Pancreas (tissue), 10 donors: ENCODE data around the gene KCNN3. TPM values are rescaled to one million over a fixed set of nuclear protein-coding genes. Genes with fewer than 3 reads are reported as not detected.

ENCODE experiments used
- ATAC-seq, 4 donors: fragments of 200-7000 bp; cut with Tn5 transposase; one replicate each; pipeline versions ENCODE4 v1.8.0 to v1.9.1; 2020; ENCODE audit warnings: mild to moderate bottlenecking in 4 of 4, moderate library complexity in 4 of 4
- DNase-seq, 6 donors: peaks; one replicate each; pipeline ENCODE4 v3.0.0-alpha.2; 2020
- FAIRE-seq: peaks from 2 replicates; lab custom pipeline; 2012; peaks lifted over from hg19 to GRCh38; lab: Jason Lieb, UNC
- H3K27ac ChIP-seq, 4 donors: fragments of 200-600 bp; sonication (generic); 1 replicate in 3 of 4; 2 replicates in 1 of 4; pipeline versions ENCODE4 v1.5.0 to v1.8.0; 2020
- H3K27me3 ChIP-seq, 4 donors: fragments of 200-600 bp; one replicate each; pipeline ENCODE4 v1.8.0; 2021
- H3K36me3 ChIP-seq, 3 donors: fragments of 200-600 bp; sonication (generic) in 1 of 3; one replicate each; pipeline versions ENCODE4 v1.5.0 to v1.8.0; 2020 to 2021
- H3K4me1 ChIP-seq, 3 donors: fragments of 200-600 bp; one replicate each; pipeline ENCODE4 v1.8.0; 2021
- H3K4me3 ChIP-seq, 4 donors: fragments of 200-600 bp; sonication (generic) in 2 of 4; one replicate each; pipeline versions ENCODE4 v1.5.0 to v1.8.0; 2020 to 2021
- H3K9me3 ChIP-seq, 4 donors: fragments of 200-600 bp; one replicate each; pipeline ENCODE4 v1.8.0; 2021
- CTCF ChIP-seq, 4 donors: fragments of 200-600 bp; sonication (generic) in 3 of 4; IDR thresholded peaks; one replicate each; pipeline versions ENCODE4 v1.5.0 to v1.8.0; 2021; ENCODE audit warnings: antibody characterized with exemption in 4 of 4
- WGBS, 2 donors: extraction: QIAGEN DNeasy Blood & Tissue Kit; methylation state at CpG; one replicate each; pipeline ENCODE4 v1.1.7; 2013; 5-methylcytosine and 5-hydroxymethylcytosine counted together
- intact Hi-C, 3 donors: fragments of 100-400 bp; cut with DNase I; formaldehyde crosslinking; loops; one replicate each; pipeline versions ENCODE4 v1.11.1 to v1.14.2; 2022
- polyA plus RNA-seq, 2 donors: library from polyadenylated mRNA; stranded (reverse); fragments of 200-250 nt; gene quantifications; one replicate each; pipeline ENCODE4 v1.2.3, GENCODE V29; 2013
- total RNA-seq, 6 donors: library from RNA; stranded (reverse); fragmentation: NEBNext Ultra II Directional in 4 of 6; extraction: Animal tissue kit (Norgen Biotek cat#: 25700) in 4 of 6; gene quantifications; one replicate each; pipeline versions ENCODE4 v1.2.1 to v1.2.4, GENCODE V29; 2021 to 2023
- donor health status: healthy with polysubstance abuse.
- donor health status: DM: no; HTN: no; CAD: no; lungs with moderate emphysema.
- donor health status: DM: no; HTN: no; CAD: no.
- donor health status: control.
- donor health status: control.
- donor health status: Bipolar disorder and iron deficiency.
- donor health status: DM: yes; HTN: yes; CAD: no.
- donor health status: DM: no; HTN: no; CAD: no.
- donor health status: DM: no; HTN: no; CAD: no.
- donor health status: DM: yes; HTN: yes; CAD: no.

Gene KCNN3
- total and polyA plus RNA-seq, 8 donors = 0.11 to 1.0 (median 0.33) TPM

- Histone ChIP-seq H3K27ac (no peak overlapping the region), H3K4me1 (no peaks in the 10 kb centered on the region), H3K36me3 (no peaks in the 10 kb centered on the region), H3K27me3 (peaks cover 0 to 4% (median 0%) of the 10 kb centered on the region in 4 donors), H3K4me3 (no peak overlapping the region), H3K9me3 (no peaks in the 10 kb centered on the region)
- TF ChIP-seq CTCF (IDR thresholded peaks at IDR 0.05) = no peak
- ATAC-seq (no peak), FAIRE-seq (no peak), DNase-seq (no peak)
- 86 to 90% methylated on average over 5 of the region's 5 CpGs for WGBS, 2 donors
- intact Hi-C loops = loop anchor here in 1 of 3 donors (10.0 kb wide), 1 partner anchor 105 kb away; no protein-coding TSS in a partner anchor
These were observed 100.7 kb downstream of the KCNN3 start for GRCh38 chr1:154769193-154769895.

- Histone ChIP-seq H3K27ac (no peak overlapping the region), H3K9me3 (no peaks in the 10 kb centered on the region), H3K36me3 (no peaks in the 10 kb centered on the region), H3K27me3 (peaks cover 0 to 4% (median 0%) of the 10 kb centered on the region in 4 donors), H3K4me1 (no peaks in the 10 kb centered on the region), H3K4me3 (no peak overlapping the region)
- 61 to 62% methylated on average over 8 of the region's 8 CpGs for WGBS, 2 donors
- TF ChIP-seq CTCF (IDR thresholded peaks at IDR 0.05) = no peak
- FAIRE-seq (no peak), ATAC-seq (peak in 1 of 4 donors; percentile 23), DNase-seq (no peak)
- intact Hi-C loops = loop anchor here in 1 of 3 donors (10.0 kb wide), 1 partner anchor 104 kb away; no protein-coding TSS in a partner anchor
These were observed 101.5 kb downstream of the KCNN3 start for GRCh38 chr1:154768456-154769125.

GRCh38 chr1:154767315-154768240, 102.5 kb downstream of the KCNN3 start:
- Histone ChIP-seq H3K4me1 (no peaks in the 10 kb centered on the region), H3K36me3 (no peaks in the 10 kb centered on the region), H3K4me3 (no peak overlapping the region), H3K27me3 (peaks cover 0 to 4% (median 0%) of the 10 kb centered on the region in 4 donors), H3K27ac (no peak overlapping the region), H3K9me3 (no peaks in the 10 kb centered on the region)
- peak in 3 of 4 donors; percentile 32 to 47 (median 41) for ATAC-seq
- no peak for TF ChIP-seq CTCF (IDR thresholded peaks at IDR 0.05)
- no peak for DNase-seq
- WGBS, 2 donors = 72 to 74% methylated on average over 9 of the region's 9 CpGs
- intact Hi-C loops = loop anchor here in 1 of 3 donors (10.0 kb wide), 1 partner anchor 103 kb away; no protein-coding TSS in a partner anchor
- FAIRE-seq = no peak

GRCh38 chr1:154765970-154766369, 104.1 kb downstream of the KCNN3 start:
- Histone ChIP-seq H3K27me3 (peaks cover 0 to 4% (median 0%) of the 10 kb centered on the region in 4 donors), H3K36me3 (no peaks in the 10 kb centered on the region), H3K9me3 (no peaks in the 10 kb centered on the region), H3K27ac (no peak overlapping the region), H3K4me1 (no peaks in the 10 kb centered on the region), H3K4me3 (no peak overlapping the region)
- FAIRE-seq = no peak
- no peak for DNase-seq
- WGBS, 2 donors = 40 to 47% methylated on average over 3 of the region's 3 CpGs
- TF ChIP-seq CTCF (IDR thresholded peaks at IDR 0.05) = no peak
- intact Hi-C loops = loop anchor here in 1 of 3 donors (10.0 kb wide), 1 partner anchor 101 kb away; no protein-coding TSS in a partner anchor
- peak in 2 of 4 donors; percentile 37 to 59 for ATAC-seq
